GM19455 (cell line): Measurements from ENCODE around the gene MYG1.
"Not testable (repeated sequence)": the region's sequence is repeated elsewhere in the genome, so short reads cannot be mapped to it uniquely, and the experiment has no call there.

Source experiments
- ATAC-seq: cut with Tn5 transposase; IDR thresholded peaks from one replicate; pipeline ENCODE4 v1.9.1; 2021; ENCODE audit not compliant: unreplicated experiment

The MYG1 gene

GRCh38 chr12:53286448-53286847 lies 13.0 kb upstream of the MYG1 start:
- ATAC-seq = no peak

GRCh38 chr12:53287741-53288216 lies 11.7 kb upstream of the MYG1 start:
- no peak for ATAC-seq

- ATAC-seq = no peak
Observed at GRCh38 chr12:53288322-53288721, 11.2 kb upstream of the MYG1 start.

GRCh38 chr12:53289891-53290290 lies 9.6 kb upstream of the MYG1 start:
- no peak for ATAC-seq

GRCh38 chr12:53290661-53291060 lies 8.8 kb upstream of the MYG1 start:
- no peak for ATAC-seq

GRCh38 chr12:53292426-53292825 lies 7.1 kb upstream of the MYG1 start:
- no peak for ATAC-seq

- peak; percentile 74 for ATAC-seq
Observed at GRCh38 chr12:53295070-53295890, 4.2 kb upstream of the MYG1 start, which contains the start of gene PFDN5. Gene PFDN5, plus strand, starts transcription at chr12:53295542. Its CDS starts 26 bp downstream, at chr12:53295568.

- no peak for ATAC-seq
Observed at GRCh38 chr12:53295891-53296219, 3.6 kb upstream of the MYG1 start.

- ATAC-seq = not testable (repeated sequence)
Observed at GRCh38 chr12:53297106-53297505, 2.4 kb upstream of the MYG1 start.

- ATAC-seq = no peak
Observed at GRCh38 chr12:53298164-53298563, 1.3 kb upstream of the MYG1 start.

- no peak for ATAC-seq
Observed at GRCh38 chr12:53299101-53299453, 418 bp upstream of the MYG1 start.

GRCh38 chr12:53300187-53300586 lies 692 bp downstream of the MYG1 start:
- no peak for ATAC-seq

- no peak for ATAC-seq
Observed at GRCh38 chr12:53302903-53303302, 3.4 kb downstream of the MYG1 start.

GRCh38 chr12:53306826-53307225 lies 7.3 kb downstream of the MYG1 start:
- ATAC-seq = no peak

- ATAC-seq = no peak
Observed at GRCh38 chr12:53308276-53308675, 8.8 kb downstream of the MYG1 start.

GRCh38 chr12:53313996-53314395 lies 14.5 kb downstream of the MYG1 start:
- ATAC-seq = no peak

- ATAC-seq = no peak
Observed at GRCh38 chr12:53320352-53321195, 21.1 kb downstream of the MYG1 start.

- peak; percentile 19 for ATAC-seq
Observed at GRCh38 chr12:53324113-53324778, 24.8 kb downstream of the MYG1 start.

GRCh38 chr12:53324779-53325510 lies 25.4 kb downstream of the MYG1 start:
- peak; percentile 57 for ATAC-seq

GRCh38 chr12:53325511-53326061 lies 26.1 kb downstream of the MYG1 start:
- ATAC-seq = no peak
